CD4-positive, alpha-beta T cell (primary cell): ENCODE data around the gene TNC. TPM values are rescaled to one million over a fixed set of nuclear protein-coding genes. Genes with fewer than 3 reads are reported as not detected.

ENCODE experiments used
- ATAC-seq: fragments of 200-7000 bp; cut with Tn5 transposase; one replicate; pipeline ENCODE4 v1.10.0; 2022; ENCODE audit warnings: mild to moderate bottlenecking; ENCODE audit not compliant: poor library complexity
- CTCF ChIA-PET: fragments of 350-600 bp; sonication (Branson Sonifier 250); formaldehyde crosslinking; loops from one replicate; lab custom pipeline; 2021; ENCODE audit warnings: antibody characterized with exemption, inconsistent platforms; lab: Charles Lee
- POLR2A ChIA-PET: fragments of 350-600 bp; sonication (Branson Sonifier 250); formaldehyde crosslinking; loops from one replicate; lab custom pipeline; 2021; ENCODE audit warnings: antibody characterized with exemption, inconsistent platforms; lab: Charles Lee
- DNase-seq, 14 experiments: peaks; one replicate each; pipeline ENCODE4 v3.0.0-alpha.2; 2013 to 2020; ENCODE audit warnings: mixed read lengths in 2 of 14
- H3K27ac ChIP-seq, 2 donors: one replicate each; pipeline versions ENCODE4 v1.5.1 to v1.7.0; 2013; ENCODE audit warnings: low read length in 2 of 2, low read depth in 1 of 2, mild to moderate bottlenecking in 1 of 2
- H3K27me3 ChIP-seq, 2 experiments: 1 replicate in 1 of 2; 2 replicates in 1 of 2; pipeline versions ENCODE4 v1.6.1 to v1.7.0; 2013; ENCODE audit warnings: low read length in 2 of 2, control low read depth in 1 of 2, mild to moderate bottlenecking in 1 of 2, moderate library complexity in 1 of 2; ENCODE audit not compliant: insufficient read depth in 2 of 2, control insufficient read depth in 1 of 2
- H3K36me3 ChIP-seq: one replicate; pipeline ENCODE4 v1.6.1; 2013; ENCODE audit warnings: low read length, control low read depth; ENCODE audit not compliant: insufficient read depth
- H3K4me1 ChIP-seq: one replicate; pipeline ENCODE4 v1.6.1; 2013; ENCODE audit warnings: low read length, control low read depth; ENCODE audit not compliant: insufficient read depth
- H3K4me3 ChIP-seq: one replicate; pipeline ENCODE4 v1.5.1; 2013; ENCODE audit warnings: mild to moderate bottlenecking, low read length, moderate library complexity
- H3K9me3 ChIP-seq, 2 experiments: 1 replicate in 1 of 2; 2 replicates in 1 of 2; pipeline versions ENCODE4 v1.6.1 to v1.7.0; 2013; ENCODE audit warnings: low read length in 2 of 2, mild to moderate bottlenecking in 2 of 2, control low read depth in 1 of 2, moderate library complexity in 1 of 2; ENCODE audit not compliant: control insufficient read depth in 1 of 2, insufficient read depth in 1 of 2
- H3K27ac Mint-ChIP-seq: one replicate; pipeline ENCODE4 v1.8.0; 2020; ENCODE audit warnings: mixed read lengths
- H3K27me3 Mint-ChIP-seq: one replicate; pipeline ENCODE4 v1.8.0; 2021; ENCODE audit warnings: mixed read lengths
- H3K36me3 Mint-ChIP-seq: one replicate; pipeline ENCODE4 v1.8.0; 2021; ENCODE audit warnings: low read depth, mixed read lengths
- H3K4me1 Mint-ChIP-seq: one replicate; pipeline ENCODE4 v1.8.0; 2021; ENCODE audit warnings: low read depth, mixed read lengths
- H3K4me3 Mint-ChIP-seq: one replicate; pipeline ENCODE4 v1.8.0; 2020; ENCODE audit warnings: mild to moderate bottlenecking, mixed read lengths
- H3K9me3 Mint-ChIP-seq: one replicate; pipeline ENCODE4 v1.8.0; 2020; ENCODE audit warnings: mixed read lengths
- CTCF ChIP-seq: fragments of 200-600 bp; IDR thresholded peaks from one replicate; pipeline ENCODE4 v1.8.0; 2022; ENCODE audit warnings: antibody characterized with exemption, mild to moderate bottlenecking
- intact Hi-C, 2 experiments: fragments of 100-400 bp; cut with DNase I in 1 of 2; cut with micrococcal nuclease in 1 of 2; formaldehyde crosslinking; loops; one replicate each; pipeline versions ENCODE4 v1.15.1 to v1.9.0; 2023 to 2025; cut with DNase I, micrococcal nuclease
- total RNA-seq, 174 experiments: library from RNA in 2 of 174; stranded (reverse) in 2 of 174; gene quantifications; one replicate each; pipeline ENCODE4 v1.2.3 and lab custom pipeline; 2021 to 2026

TNC gene
- total RNA-seq, 2 experiments from 2014 or later = 0.03 to 0.05 TPM

- H3K4me3 Mint-ChIP-seq = no peak overlapping the region
- no peaks in the 10 kb centered on the region for H3K9me3 Mint-ChIP-seq
- H3K36me3 Mint-ChIP-seq = no peaks in the 10 kb centered on the region
- no peak overlapping the region for H3K27ac Mint-ChIP-seq
- no peaks in the 10 kb centered on the region for H3K27me3 Mint-ChIP-seq
- no peak overlapping the region for H3K27ac ChIP-seq
- POLR2A ChIA-PET = interaction anchor here (1.4 kb wide), 1 partner anchor 92 kb away, joined by 3 read pairs; no protein-coding TSS in a partner anchor
- H3K27me3 ChIP-seq = no peaks in the 10 kb centered on the region
- TF ChIP-seq CTCF = no peak
- intact Hi-C loops = no loop called here
- peaks cover 36% of the 10 kb centered on the region for H3K4me1 Mint-ChIP-seq
- no peaks in the 10 kb centered on the region for H3K36me3 ChIP-seq
- H3K4me1 ChIP-seq = peaks cover 21% of the 10 kb centered on the region
- CTCF ChIA-PET = no interaction called here
- DNase-seq = no peak
- H3K9me3 ChIP-seq = no peaks in the 10 kb centered on the region
- H3K4me3 ChIP-seq = no peak overlapping the region
- ATAC-seq = no peak
Measured at GRCh38 chr9:114990901-114991300, 127.1 kb downstream of the TNC start.

GRCh38 chr9:114989600-114990410, 128.2 kb downstream of the TNC start:
- ATAC-seq = peak; percentile 77
- H3K36me3 Mint-ChIP-seq = no peaks in the 10 kb centered on the region
- intact Hi-C loops = no loop called here
- Histone ChIP-seq H3K36me3 (no peaks in the 10 kb centered on the region), H3K27me3 (no peaks in the 10 kb centered on the region), H3K27ac (peak overlapping the region in 1 of 2 donors; percentile 6), H3K9me3 (no peaks in the 10 kb centered on the region), H3K4me1 (peaks cover 19% of the 10 kb centered on the region), H3K4me3 (no peak overlapping the region)
- CTCF ChIA-PET = interaction anchor here (0.8 kb wide), 1 partner anchor 308 kb away, joined by 3 read pairs; the partner anchor contains the start of gene TEX48
- H3K27ac Mint-ChIP-seq = peak overlapping the region; percentile 89
- peak overlapping the region; percentile 11 for H3K4me3 Mint-ChIP-seq
- peak in 11 of 14 experiments; percentile 8 to 66 (median 35) for DNase-seq
- H3K27me3 Mint-ChIP-seq = no peaks in the 10 kb centered on the region
- no peaks in the 10 kb centered on the region for H3K9me3 Mint-ChIP-seq
- H3K4me1 Mint-ChIP-seq = peaks cover 36% of the 10 kb centered on the region
- no peak for TF ChIP-seq CTCF
- POLR2A ChIA-PET = interaction anchor here (1.1 to 2.0 kb wide), 5 partner anchors 8 to 91 kb away, joined by 3 to 6 read pairs (median 5); partner anchors contain the start of gene TNFSF8

- H3K27ac Mint-ChIP-seq = peak overlapping the region; percentile 89
- H3K27ac ChIP-seq = peak overlapping the region in 1 of 2 donors; percentile 6
- H3K27me3 Mint-ChIP-seq = no peaks in the 10 kb centered on the region
- POLR2A ChIA-PET = interaction anchor here (1.1 to 2.0 kb wide), 5 partner anchors 8 to 91 kb away, joined by 3 to 6 read pairs (median 5); partner anchors contain the start of gene TNFSF8
- ATAC-seq = no peak
- intact Hi-C loops = no loop called here
- no peak overlapping the region for H3K4me3 ChIP-seq
- H3K4me3 Mint-ChIP-seq = peak overlapping the region; percentile 11
- no peaks in the 10 kb centered on the region for H3K36me3 Mint-ChIP-seq
- no peaks in the 10 kb centered on the region for H3K9me3 ChIP-seq
- peaks cover 19% of the 10 kb centered on the region for H3K4me1 ChIP-seq
- peak in 2 of 14 experiments; percentile 61 to 70 for DNase-seq
- CTCF ChIA-PET = interaction anchor here (0.8 kb wide), 1 partner anchor 307 kb away, joined by 3 read pairs; the partner anchor contains the start of gene TEX48
- H3K9me3 Mint-ChIP-seq = no peaks in the 10 kb centered on the region
- TF ChIP-seq CTCF = no peak
- H3K4me1 Mint-ChIP-seq = peaks cover 36% of the 10 kb centered on the region
- no peaks in the 10 kb centered on the region for H3K27me3 ChIP-seq
- no peaks in the 10 kb centered on the region for H3K36me3 ChIP-seq
Measured at GRCh38 chr9:114988962-114989599, 128.9 kb downstream of the TNC start.
